ENCODE results near the gene PPP2R2C.

Gene PPP2R2C

DNA sequence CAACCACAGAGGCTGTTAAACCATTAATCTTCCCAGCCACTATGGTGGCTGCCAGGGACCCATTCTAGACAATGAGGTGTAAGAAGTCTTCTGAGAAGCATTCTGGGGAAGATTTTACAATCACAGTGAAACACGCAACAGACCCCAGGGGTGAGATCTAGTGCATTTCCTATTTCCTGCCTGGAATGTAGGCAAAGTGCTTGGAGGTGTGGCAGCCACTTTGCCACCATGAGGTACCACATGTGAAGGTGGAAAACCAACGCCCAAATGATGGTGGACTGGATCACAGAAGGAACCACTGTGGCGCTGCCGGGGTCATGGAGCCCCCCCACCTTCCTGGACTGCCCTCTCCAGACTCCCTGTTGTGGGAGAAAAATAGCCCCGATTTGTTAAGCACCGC lies 140.9 kb downstream of the PPP2R2C start:
- H3K4me1 ChIP-seq (ENCODE audit: insufficient read depth, insufficient read length), result peaks cover 11% of the 10 kb centered on the region
- no peak overlapping the region for H3K4me3 ChIP-seq (ENCODE audit: insufficient read length, low read depth)
- DNase-seq (ENCODE audit: low read depth, low spot score), result no peak
- no peak for TF ChIP-seq SUZ12 (IDR thresholded peaks at IDR 0.05; ENCODE audit: extremely low read depth, insufficient read depth, insufficient read length)
- no peak for TF ChIP-seq YY1 (IDR thresholded peaks at IDR 0.05; ENCODE audit: insufficient read depth, insufficient read length)
- no peak for TF ChIP-seq ZNF274 (IDR thresholded peaks at IDR 0.05; ENCODE audit: low read depth, low read length)
- peaks cover 10% of the 10 kb centered on the region; the same call in 1 of the 2 replicates for H3K9me3 ChIP-seq (ENCODE audit: insufficient read depth, low read length)
- H3K9ac ChIP-seq (ENCODE audit: insufficient read length, low read depth), result no peak overlapping the region
- peaks cover 12% of the 10 kb centered on the region for H3K27me3 ChIP-seq (ENCODE audit: insufficient read depth, insufficient read length)
- no peaks in the 10 kb centered on the region for H3K36me3 ChIP-seq (ENCODE audit: insufficient read depth, insufficient read length, low read length)

DNA sequence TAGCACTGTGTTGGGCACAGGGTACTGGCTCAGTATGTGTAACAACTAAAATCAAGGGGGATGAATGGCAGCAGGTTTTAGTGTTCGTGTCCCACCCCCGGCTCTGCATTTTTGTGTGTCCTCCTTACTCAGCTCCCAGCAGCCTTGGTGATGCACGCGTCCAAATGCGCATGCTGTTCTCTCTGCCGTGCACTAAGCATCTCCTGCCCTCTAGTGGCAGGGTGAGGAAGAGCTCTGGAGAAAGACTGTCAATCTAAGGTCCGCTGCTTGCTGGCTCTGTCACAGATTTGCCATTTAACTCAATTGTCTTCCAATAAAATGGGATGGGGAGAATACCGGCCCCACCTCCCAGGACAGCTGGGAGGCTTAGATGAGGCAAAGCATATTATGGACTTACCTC lies 141.4 kb downstream of the PPP2R2C start:
- Histone ChIP-seq H3K4me3 (ENCODE audit: insufficient read length, low read depth) (no peak overlapping the region), H3K27me3 (ENCODE audit: insufficient read depth, insufficient read length) (peaks cover 12% of the 10 kb centered on the region), H3K36me3 (ENCODE audit: insufficient read depth, insufficient read length, low read length) (no peaks in the 10 kb centered on the region), H3K4me1 (ENCODE audit: insufficient read depth, insufficient read length) (peaks cover 11% of the 10 kb centered on the region), H3K9ac (ENCODE audit: insufficient read length, low read depth) (no peak overlapping the region), H3K9me3 (ENCODE audit: insufficient read depth, low read length) (peaks cover 10% of the 10 kb centered on the region; the same call in 1 of the 2 replicates)
- TF ChIP-seq ZNF274 (IDR thresholded peaks at IDR 0.05; ENCODE audit: low read depth, low read length) (no peak), YY1 (IDR thresholded peaks at IDR 0.05; ENCODE audit: insufficient read depth, insufficient read length) (no peak), SUZ12 (IDR thresholded peaks at IDR 0.05; ENCODE audit: extremely low read depth, insufficient read depth, insufficient read length) (no peak)
- no peak for DNase-seq (ENCODE audit: low read depth, low spot score)

DNA sequence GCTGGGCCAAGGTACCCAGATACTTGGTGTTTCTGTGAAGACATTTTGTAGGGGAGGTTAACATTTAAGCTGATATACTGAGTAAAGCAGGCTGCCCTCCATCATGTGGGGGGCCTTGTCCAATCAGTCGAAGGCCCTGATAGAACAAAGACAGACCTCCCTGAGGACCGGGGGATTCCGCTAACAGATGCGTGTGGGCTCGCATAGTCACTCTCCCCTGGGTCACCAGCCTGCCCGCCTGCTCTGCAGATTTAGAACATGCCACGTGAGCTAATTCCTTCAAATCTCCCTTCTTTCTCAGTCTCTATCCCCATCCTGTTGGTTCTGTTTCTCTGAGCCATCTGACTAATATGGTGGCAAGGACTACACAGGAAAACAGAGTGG lies 142.0 kb downstream of the PPP2R2C start:
- H3K27me3 ChIP-seq (ENCODE audit: insufficient read depth, insufficient read length), result peaks cover 7% of the 10 kb centered on the region
- H3K4me3 ChIP-seq (ENCODE audit: insufficient read length, low read depth), result no peak overlapping the region
- H3K4me1 ChIP-seq (ENCODE audit: insufficient read depth, insufficient read length), result peaks cover 12% of the 10 kb centered on the region
- H3K9me3 ChIP-seq (ENCODE audit: insufficient read depth, low read length), result peaks cover 10% of the 10 kb centered on the region; the same call in 1 of the 2 replicates
- TF ChIP-seq ZNF274 (IDR thresholded peaks at IDR 0.05; ENCODE audit: low read depth, low read length) (no peak), SUZ12 (IDR thresholded peaks at IDR 0.05; ENCODE audit: extremely low read depth, insufficient read depth, insufficient read length) (no peak), YY1 (IDR thresholded peaks at IDR 0.05; ENCODE audit: insufficient read depth, insufficient read length) (no peak)
- H3K9ac ChIP-seq (ENCODE audit: insufficient read length, low read depth), result no peak overlapping the region
- DNase-seq (ENCODE audit: low read depth, low spot score), result no peak
- H3K36me3 ChIP-seq (ENCODE audit: insufficient read depth, insufficient read length, low read length), result no peaks in the 10 kb centered on the region

DNA sequence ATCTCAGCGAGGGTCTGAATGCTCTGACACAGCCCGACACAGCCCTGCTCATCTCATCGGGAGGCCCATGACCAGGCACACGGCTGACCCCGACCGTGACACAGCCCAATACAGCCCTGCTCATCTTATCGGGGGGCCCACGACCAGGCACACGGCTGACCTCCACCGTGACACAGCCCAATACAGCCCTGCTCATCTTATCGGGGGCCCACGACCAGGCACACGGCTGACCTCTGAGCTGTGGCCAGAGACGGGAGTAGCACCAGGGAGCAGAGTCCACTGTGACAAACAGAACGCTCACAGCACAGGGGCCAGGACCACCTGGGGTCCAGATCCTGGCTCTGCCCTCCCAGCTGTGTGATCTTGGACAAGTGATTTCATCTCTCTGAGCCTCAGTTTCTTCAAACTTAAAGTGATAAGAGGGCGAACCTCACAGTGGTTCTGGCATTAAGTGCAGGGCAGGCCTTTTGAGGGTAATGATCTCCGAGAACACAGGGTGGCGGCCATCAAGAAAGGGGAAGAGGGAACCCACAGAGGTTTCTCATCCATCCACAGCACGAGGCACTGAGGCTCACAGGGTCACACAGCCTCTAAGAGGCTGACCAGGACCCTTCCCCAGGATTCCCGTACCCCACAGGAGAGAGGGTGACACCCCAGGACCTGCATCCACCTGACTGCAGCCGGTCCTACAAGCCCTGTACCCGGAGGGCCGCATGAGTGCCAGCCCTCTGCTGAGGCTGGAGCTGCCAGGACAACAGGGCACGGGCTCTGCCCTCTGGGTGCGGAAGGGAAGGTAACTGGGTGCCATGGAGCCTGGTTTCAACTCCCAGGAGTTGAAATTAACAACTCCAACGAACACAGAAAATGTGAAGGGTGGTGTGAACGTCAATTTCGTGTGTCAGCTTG lies 142.7 kb downstream of the PPP2R2C start:
- Histone ChIP-seq H3K36me3 (ENCODE audit: insufficient read depth, insufficient read length, low read length) (no peaks in the 10 kb centered on the region), H3K4me1 (ENCODE audit: insufficient read depth, insufficient read length) (peaks cover 13% of the 10 kb centered on the region), H3K9ac (ENCODE audit: insufficient read length, low read depth) (no peak overlapping the region), H3K4me3 (ENCODE audit: insufficient read length, low read depth) (no peak overlapping the region), H3K9me3 (ENCODE audit: insufficient read depth, low read length) (peaks cover 10% of the 10 kb centered on the region; the same call in 1 of the 2 replicates), H3K27me3 (ENCODE audit: insufficient read depth, insufficient read length) (peaks cover 4% of the 10 kb centered on the region)
- no peak for DNase-seq (ENCODE audit: low read depth, low spot score)
- TF ChIP-seq SUZ12 (IDR thresholded peaks at IDR 0.05; ENCODE audit: extremely low read depth, insufficient read depth, insufficient read length) (no peak), YY1 (IDR thresholded peaks at IDR 0.05; ENCODE audit: insufficient read depth, insufficient read length) (no peak)

DNA sequence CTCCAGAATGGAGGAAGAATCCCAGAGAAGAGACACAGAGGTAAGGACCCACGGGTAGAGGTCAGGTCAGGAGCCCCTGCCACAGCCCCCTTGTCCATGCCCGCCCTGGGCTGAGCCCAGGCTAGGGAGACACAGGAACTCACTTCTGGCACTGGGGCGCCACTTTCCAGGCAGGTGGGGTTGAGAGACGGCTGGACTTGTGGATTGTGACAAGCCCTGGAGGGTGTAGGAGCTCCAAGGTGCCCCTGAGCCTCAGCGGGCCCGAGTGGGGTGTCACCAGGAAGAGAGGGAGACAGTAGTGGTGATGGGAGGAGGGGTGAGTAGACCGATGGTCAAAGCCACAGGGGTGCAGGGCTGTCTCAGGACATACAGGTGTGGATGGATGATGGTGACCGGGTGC lies 143.9 kb downstream of the PPP2R2C start:
- TF ChIP-seq ZNF274 (IDR thresholded peaks at IDR 0.05; ENCODE audit: low read depth, low read length), result no peak
- no peak for TF ChIP-seq YY1 (IDR thresholded peaks at IDR 0.05; ENCODE audit: insufficient read depth, insufficient read length)
- TF ChIP-seq SUZ12 (IDR thresholded peaks at IDR 0.05; ENCODE audit: extremely low read depth, insufficient read depth, insufficient read length), result no peak
- no peaks in the 10 kb centered on the region for H3K36me3 ChIP-seq (ENCODE audit: insufficient read depth, insufficient read length, low read length)
- no peaks in the 10 kb centered on the region; the same call in 1 of the 2 replicates for H3K9me3 ChIP-seq (ENCODE audit: insufficient read depth, low read length)
- no peak for DNase-seq (ENCODE audit: low read depth, low spot score)
- H3K27me3 ChIP-seq (ENCODE audit: insufficient read depth, insufficient read length), result peaks cover 4% of the 10 kb centered on the region
- H3K4me3 ChIP-seq (ENCODE audit: insufficient read length, low read depth), result no peak overlapping the region
- H3K9ac ChIP-seq (ENCODE audit: insufficient read length, low read depth), result no peak overlapping the region
- peaks cover 16% of the 10 kb centered on the region for H3K4me1 ChIP-seq (ENCODE audit: insufficient read depth, insufficient read length)

DNA sequence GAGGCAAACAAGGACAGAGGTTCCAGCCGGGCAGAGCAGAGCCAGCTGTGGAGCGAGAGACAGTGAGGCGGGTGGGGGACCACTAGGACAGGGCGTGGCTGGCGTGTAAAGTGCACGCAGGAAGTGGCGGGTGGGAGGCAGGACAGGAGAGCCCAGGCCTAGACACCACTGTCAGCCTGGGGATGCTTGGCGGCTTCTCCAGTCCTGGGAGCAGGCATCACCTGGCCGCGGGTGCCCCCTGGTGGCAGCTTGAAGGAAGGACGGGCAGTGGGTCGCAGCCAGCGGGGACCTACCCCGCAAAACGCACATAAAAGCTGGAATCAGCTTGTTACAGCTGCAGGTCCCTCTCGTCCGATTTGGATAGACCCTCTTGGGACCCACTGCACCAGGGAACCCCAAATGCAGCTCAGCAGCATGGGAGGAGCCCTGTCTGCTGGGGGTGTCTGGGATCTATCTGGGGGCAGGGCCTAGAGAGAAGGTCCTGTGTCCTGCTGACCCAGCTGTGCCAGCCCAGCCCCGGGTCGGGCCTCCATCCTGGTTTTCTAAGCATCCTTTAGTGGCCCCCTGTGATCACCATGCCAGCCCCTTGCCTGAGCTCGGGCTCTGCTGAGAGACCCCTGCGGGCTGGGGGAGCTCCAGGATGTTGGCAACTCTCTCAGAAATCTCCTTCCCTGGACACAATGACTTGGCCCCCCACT lies 145.0 kb downstream of the PPP2R2C start:
- Histone ChIP-seq H3K4me3 (ENCODE audit: insufficient read length, low read depth) (no peak overlapping the region), H3K36me3 (ENCODE audit: insufficient read depth, insufficient read length, low read length) (no peaks in the 10 kb centered on the region), H3K9ac (ENCODE audit: insufficient read length, low read depth) (peak overlapping the region; percentile 22), H3K27me3 (ENCODE audit: insufficient read depth, insufficient read length) (peaks cover 4% of the 10 kb centered on the region), H3K4me1 (ENCODE audit: insufficient read depth, insufficient read length) (peaks cover 18% of the 10 kb centered on the region), H3K9me3 (ENCODE audit: insufficient read depth, low read length) (no peaks in the 10 kb centered on the region; the same call in 1 of the 2 replicates)
- TF ChIP-seq ZNF274 (IDR thresholded peaks at IDR 0.05; ENCODE audit: low read depth, low read length) (no peak), SUZ12 (IDR thresholded peaks at IDR 0.05; ENCODE audit: extremely low read depth, insufficient read depth, insufficient read length) (no peak), YY1 (IDR thresholded peaks at IDR 0.05; ENCODE audit: insufficient read depth, insufficient read length) (no peak)
- DNase-seq (ENCODE audit: low read depth, low spot score), result no peak

Measured in NT2/D1 (cell line).